Psoas muscle (tissue), 8 donors: ENCODE results near the gene ACP1. TPM values are rescaled to one million over a fixed set of nuclear protein-coding genes. Genes with fewer than 3 reads are reported as not detected.
"Not testable (repeated sequence)": the region's sequence is repeated elsewhere in the genome, so short reads cannot be mapped to it uniquely, and the experiment has no call there.

Source experiments
- ATAC-seq, 4 donors: fragments of 200-7000 bp; cut with Tn5 transposase; one replicate each; pipeline ENCODE4 v1.9.1; 2020; ENCODE audit warnings: moderate library complexity in 3 of 4, mild to moderate bottlenecking in 2 of 4
- DNase-seq, 2 donors: peaks; one replicate each; pipeline ENCODE4 v3.0.0-alpha.2; 2020
- H3K27ac ChIP-seq: fragments of 200-600 bp; one replicate; pipeline ENCODE4 v1.8.0; 2022
- H3K27me3 ChIP-seq, 3 donors: fragments of 200-600 bp in 1 of 3; one replicate each; pipeline versions ENCODE4 v1.6.1 to v1.8.0; 2013 to 2022; ENCODE audit warnings: low read length in 2 of 3, mild to moderate bottlenecking in 2 of 3, moderate library complexity in 1 of 3; ENCODE audit not compliant: insufficient read depth in 3 of 3
- H3K36me3 ChIP-seq, 2 donors: fragments of 200-600 bp in 1 of 2; one replicate each; pipeline versions ENCODE4 v1.6.1 to v1.8.0; 2013 to 2022; ENCODE audit warnings: low read depth in 1 of 2, mild to moderate bottlenecking in 1 of 2, moderate library complexity in 1 of 2; ENCODE audit not compliant: insufficient read depth in 1 of 2
- H3K4me1 ChIP-seq: fragments of 200-600 bp; one replicate; pipeline ENCODE4 v1.8.0; 2022
- H3K4me3 ChIP-seq: fragments of 200-600 bp; one replicate; pipeline ENCODE4 v1.8.0; 2022; ENCODE audit warnings: mild to moderate bottlenecking
- H3K9me3 ChIP-seq: fragments of 200-600 bp; one replicate; pipeline ENCODE4 v1.8.0; 2022
- WGBS, 3 donors: extraction: QIAGEN DNeasy Blood & Tissue Kit; methylation state at CpG; one replicate each; pipeline versions ENCODE4 v1.1.6 to v1.1.7; 2013; 5-methylcytosine and 5-hydroxymethylcytosine counted together
- intact Hi-C, 2 donors: fragments of 100-400 bp; cut with DNase I; formaldehyde crosslinking; loops; one replicate each; pipeline versions ENCODE4 v1.11.0 to v1.14.2; 2022
- polyA plus RNA-seq, 3 donors: library from polyadenylated mRNA; stranded (reverse); fragments of 200-250 nt; gene quantifications; one replicate each; pipeline ENCODE4 v1.2.3, GENCODE V29; 2013
- total RNA-seq, 4 donors: library from RNA; stranded (reverse); fragmentation: NEBNext Ultra II Directional in 2 of 4; extraction: Animal tissue kit (Norgen Biotek cat#: 25700) in 2 of 4; gene quantifications; one replicate each; pipeline versions ENCODE4 v1.2.1 to v1.2.4, GENCODE V29; 2021 to 2023
- TF ChIP-seq, protein P1 (sequence below): fragments of 200-600 bp; IDR thresholded peaks from one replicate; pipeline ENCODE4 v1.8.0; 2022; ENCODE audit warnings: antibody characterized with exemption
- donor health status: healthy with polysubstance abuse.
- donor health status: DM: no; HTN: no; CAD: no; lungs with moderate emphysema.
- donor health status: Bipolar disorder and iron deficiency.
- donor health status: healthy.
- donor health status: DM: yes; HTN: yes; CAD: no.
- donor health status: DM: no; HTN: no; CAD: no.
- donor health status: DM: no; HTN: no; CAD: no.
- donor health status: DM: yes; HTN: yes; CAD: no.

The ACP1 gene
- total and polyA plus RNA-seq, 7 donors, result 55.8 to 104 (median 73.6) TPM

DNA sequence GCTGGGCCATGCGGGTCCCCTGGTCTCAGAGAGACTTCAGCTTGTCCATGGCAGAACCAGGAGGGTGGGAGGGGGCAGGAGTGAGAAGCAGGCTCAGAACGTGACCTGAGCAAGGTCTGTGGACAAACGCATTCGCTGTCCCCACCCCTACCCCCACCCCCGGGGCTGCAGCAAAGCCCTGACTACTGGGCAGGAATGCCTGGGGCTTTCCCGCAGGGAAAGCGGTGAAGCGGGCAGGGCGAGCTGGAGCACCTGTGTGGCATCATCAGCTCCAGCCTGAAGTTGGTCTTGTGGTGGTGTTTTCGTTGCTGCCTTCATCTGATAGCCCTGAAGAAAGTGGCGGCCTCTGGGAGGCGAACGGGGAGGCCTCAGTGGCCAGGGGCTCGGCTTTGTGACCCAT, 49.2 kb downstream of the ACP1 start:
- ATAC-seq (no peak), DNase-seq (no peak)
- Histone ChIP-seq H3K9me3 (no peaks in the 10 kb centered on the region), H3K36me3 (no peaks in the 10 kb centered on the region), H3K4me3 (no peak overlapping the region), H3K27me3 (peaks cover 0 to 13% (median 4%) of the 10 kb centered on the region in 3 donors), H3K27ac (no peak overlapping the region), H3K4me1 (no peaks in the 10 kb centered on the region)
- 74 to 82% (median 75%) methylated on average over 14 of the region's 14 CpGs for WGBS, 3 donors
- TF ChIP-seq, protein P1, sequence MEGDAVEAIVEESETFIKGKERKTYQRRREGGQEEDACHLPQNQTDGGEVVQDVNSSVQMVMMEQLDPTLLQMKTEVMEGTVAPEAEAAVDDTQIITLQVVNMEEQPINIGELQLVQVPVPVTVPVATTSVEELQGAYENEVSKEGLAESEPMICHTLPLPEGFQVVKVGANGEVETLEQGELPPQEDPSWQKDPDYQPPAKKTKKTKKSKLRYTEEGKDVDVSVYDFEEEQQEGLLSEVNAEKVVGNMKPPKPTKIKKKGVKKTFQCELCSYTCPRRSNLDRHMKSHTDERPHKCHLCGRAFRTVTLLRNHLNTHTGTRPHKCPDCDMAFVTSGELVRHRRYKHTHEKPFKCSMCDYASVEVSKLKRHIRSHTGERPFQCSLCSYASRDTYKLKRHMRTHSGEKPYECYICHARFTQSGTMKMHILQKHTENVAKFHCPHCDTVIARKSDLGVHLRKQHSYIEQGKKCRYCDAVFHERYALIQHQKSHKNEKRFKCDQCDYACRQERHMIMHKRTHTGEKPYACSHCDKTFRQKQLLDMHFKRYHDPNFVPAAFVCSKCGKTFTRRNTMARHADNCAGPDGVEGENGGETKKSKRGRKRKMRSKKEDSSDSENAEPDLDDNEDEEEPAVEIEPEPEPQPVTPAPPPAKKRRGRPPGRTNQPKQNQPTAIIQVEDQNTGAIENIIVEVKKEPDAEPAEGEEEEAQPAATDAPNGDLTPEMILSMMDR, result no peak
- intact Hi-C loops, result no loop called here

DNA sequence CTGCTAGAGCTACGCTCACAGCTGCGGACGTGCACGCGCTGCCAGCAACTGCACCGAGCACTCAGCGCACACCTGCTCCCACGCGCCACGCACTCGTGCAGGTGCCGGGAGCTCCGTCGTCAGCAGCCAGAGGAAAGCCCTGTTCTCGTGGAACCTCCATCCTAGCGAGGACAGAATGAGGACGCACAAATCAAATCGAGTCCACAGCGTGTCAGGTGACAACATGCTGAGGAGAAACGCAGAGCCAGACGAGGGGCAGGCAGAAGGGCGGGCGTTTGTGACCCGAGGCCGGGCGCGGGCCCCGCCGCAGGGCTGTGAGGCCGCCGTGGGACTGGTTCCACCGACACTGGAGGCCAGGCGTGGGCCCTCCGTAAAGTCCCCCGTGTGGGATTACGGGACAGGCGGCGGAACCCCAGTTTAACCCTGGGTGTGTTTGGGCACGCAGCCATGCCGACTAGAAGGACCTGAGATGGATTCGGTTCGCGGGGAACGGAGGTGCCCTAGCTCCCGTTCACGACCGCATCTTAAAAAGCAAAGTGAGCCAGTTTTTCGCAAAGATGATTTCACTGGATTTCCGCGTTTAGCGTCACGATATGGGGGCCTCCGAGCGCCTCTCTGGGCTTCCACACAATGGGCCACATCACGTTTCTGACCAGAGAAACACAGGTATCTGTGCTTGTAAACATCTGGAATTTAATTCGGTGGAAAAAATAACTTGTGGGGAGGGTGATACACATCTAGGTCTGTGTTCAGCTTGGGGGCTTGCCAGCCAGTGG, 50.0 kb downstream of the ACP1 start:
- Histone ChIP-seq H3K27me3 (peaks cover 0 to 11% (median 0%) of the 10 kb centered on the region in 3 donors), H3K36me3 (no peaks in the 10 kb centered on the region), H3K27ac (no peak overlapping the region), H3K9me3 (no peaks in the 10 kb centered on the region), H3K4me1 (no peaks in the 10 kb centered on the region), H3K4me3 (no peak overlapping the region)
- WGBS, 3 donors, result 90 to 91% (median 91%) methylated on average over 52 to 56 of the region's 56 CpGs
- no peak for DNase-seq
- ATAC-seq, result no peak
- intact Hi-C loops, result no loop called here
- TF ChIP-seq, protein P1, result no peak

DNA sequence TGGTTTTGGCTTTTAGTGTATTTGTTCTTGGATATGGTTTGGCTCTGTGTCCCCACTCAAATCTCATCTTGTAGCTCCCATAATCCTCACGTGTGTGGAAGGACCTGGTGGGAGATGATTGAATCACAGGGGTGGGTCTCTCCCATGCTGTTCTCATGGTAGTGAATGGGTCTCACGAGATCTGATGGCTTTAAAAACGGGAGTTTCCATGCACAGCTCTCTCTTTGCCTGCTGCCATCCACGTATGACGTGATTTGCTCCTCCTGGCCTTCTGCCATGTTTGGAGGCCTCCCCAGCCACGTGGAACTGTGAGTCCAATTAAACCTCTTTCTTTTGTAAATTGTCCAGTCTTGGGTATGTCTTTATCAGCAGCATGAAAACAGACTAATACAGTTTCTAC, 51.2 kb downstream of the ACP1 start:
- ATAC-seq, DNase-seq, H3K36me3 ChIP-seq, H3K4me3 ChIP-seq, H3K27ac ChIP-seq, H3K4me1 ChIP-seq, H3K9me3 ChIP-seq, intact Hi-C loops: not testable (repeated sequence)
- WGBS, 3 donors, result 40 to 53% (median 46%) methylated on average over 6 of the region's 6 CpGs
- peaks cover 0 to 11% (median 0%) of the 10 kb centered on the region in 3 donors for H3K27me3 ChIP-seq

DNA sequence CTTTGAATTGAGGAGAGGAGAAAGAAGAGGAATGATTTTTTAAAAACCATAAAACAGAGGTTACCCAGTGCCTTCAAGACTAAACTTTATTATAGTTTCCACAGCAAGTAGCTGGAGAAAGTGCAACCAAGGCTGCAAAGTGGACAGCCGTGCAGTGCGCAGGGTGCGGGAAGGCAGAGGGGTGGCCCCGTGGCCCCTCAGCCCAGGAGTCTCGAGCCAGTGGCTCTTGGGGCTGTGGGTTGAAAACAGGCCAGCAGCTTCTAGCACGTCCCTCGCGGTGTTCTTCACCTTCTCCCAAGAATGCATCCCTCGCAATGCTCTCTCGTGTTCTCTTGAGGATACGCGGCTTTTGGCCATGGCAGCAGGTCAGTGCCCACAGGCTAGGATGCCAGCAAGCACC, 51.6 kb downstream of the ACP1 start:
- no peaks in the 10 kb centered on the region for H3K36me3 ChIP-seq
- intact Hi-C loops, result no loop called here
- no peaks in the 10 kb centered on the region for H3K4me1 ChIP-seq
- no peak for ATAC-seq
- H3K4me3 ChIP-seq, result no peak overlapping the region
- no peaks in the 10 kb centered on the region for H3K9me3 ChIP-seq
- WGBS, 3 donors, result 90 to 92% (median 91%) methylated on average over 12 of the region's 12 CpGs
- peaks cover 0 to 11% (median 0%) of the 10 kb centered on the region in 3 donors for H3K27me3 ChIP-seq
- TF ChIP-seq, protein P1, result no peak
- H3K27ac ChIP-seq, result no peak overlapping the region
- no peak for DNase-seq

DNA sequence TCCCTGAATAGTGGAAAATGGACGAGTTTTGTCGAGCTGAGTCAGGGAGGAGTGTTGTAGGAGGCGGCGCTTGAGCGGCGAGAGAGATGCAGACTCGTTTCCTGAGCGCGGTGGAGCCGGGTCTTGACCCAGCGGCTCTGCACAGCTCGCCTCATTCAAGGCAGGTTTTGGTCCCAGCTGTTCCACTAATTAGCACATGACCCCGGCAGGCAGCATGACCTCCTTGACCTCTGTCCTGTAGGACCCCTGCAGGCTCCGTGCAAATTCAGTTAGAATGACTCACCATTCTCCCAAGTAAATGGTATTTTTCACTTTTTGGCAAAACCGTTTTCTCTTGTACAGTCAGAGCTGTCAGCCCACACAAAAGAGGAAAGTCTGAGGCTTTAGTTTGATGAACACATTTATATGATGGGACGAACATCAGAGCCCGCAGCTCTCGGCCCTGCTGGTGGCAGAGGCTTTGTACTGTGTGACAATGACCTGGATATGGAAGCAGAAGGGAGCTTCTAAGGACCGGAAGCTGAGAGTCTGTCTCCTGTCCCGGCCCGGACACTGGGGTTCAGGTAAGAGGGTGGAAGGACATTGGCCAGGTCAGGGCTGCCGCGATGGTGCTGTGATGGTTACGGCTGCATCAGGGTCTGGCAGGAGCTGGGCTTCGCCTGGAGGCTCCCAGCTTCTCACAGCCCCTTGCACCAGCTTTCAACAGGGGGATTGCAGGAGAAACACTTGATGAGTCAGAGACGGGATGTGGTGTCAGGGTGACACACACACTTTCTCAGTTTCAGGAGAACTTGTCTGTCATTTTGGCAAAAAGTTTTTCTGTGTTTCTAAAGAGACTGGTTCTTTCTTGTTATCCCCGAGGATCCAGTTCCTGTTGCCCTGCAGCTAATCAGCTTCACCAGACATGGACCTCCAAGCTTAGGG, 53.0 kb downstream of the ACP1 start:
- H3K4me3 ChIP-seq, result no peak overlapping the region
- H3K4me1 ChIP-seq, result no peaks in the 10 kb centered on the region
- intact Hi-C loops, result no loop called here
- DNase-seq (no peak), ATAC-seq (no peak)
- no peaks in the 10 kb centered on the region for H3K9me3 ChIP-seq
- H3K27me3 ChIP-seq, result peaks cover 0 to 11% (median 2%) of the 10 kb centered on the region in 3 donors
- H3K36me3 ChIP-seq, result no peaks in the 10 kb centered on the region
- WGBS, 3 donors, result 46 to 56% (median 50%) methylated on average over 27 of the region's 27 CpGs
- no peak overlapping the region for H3K27ac ChIP-seq
- TF ChIP-seq, protein P1, result no peak
